Thoracic aorta (tissue), 2 donors: ENCODE measurements around the gene UBQLN4. TPM values are rescaled to one million over a fixed set of nuclear protein-coding genes. Genes with fewer than 3 reads are reported as not detected.

Experiments
- ATAC-seq: fragments of 150-250 bp; one replicate; pipeline ENCODE4 v1.8.0; 2017; ENCODE audit warnings: low read depth; ENCODE audit not compliant: insufficient number of reproducible peaks, low FRiP score
- DNase-seq: peaks from one replicate; pipeline ENCODE4 v3.0.0-alpha.2; 2020; ENCODE audit warnings: low spot score
- H3K27ac ChIP-seq, 2 donors: fragments of 200-600 bp; sonication (generic); 1 replicate in 1 of 2; 2 replicates in 1 of 2; pipeline ENCODE4 v1.5.1; 2016; ENCODE audit warnings: mild to moderate bottlenecking in 2 of 2, moderate library complexity in 2 of 2
- H3K27me3 ChIP-seq: fragments of 200-600 bp; sonication (generic); replicated peaks from 2 replicates; pipeline ENCODE4 v1.6.0; 2016; ENCODE audit warnings: mild to moderate bottlenecking; ENCODE audit not compliant: insufficient read depth
- H3K36me3 ChIP-seq: fragments of 200-600 bp; sonication (generic); one replicate; pipeline ENCODE4 v1.5.1; 2016
- H3K4me1 ChIP-seq, 2 donors: fragments of 200-600 bp; sonication (generic); 1 replicate in 1 of 2; 2 replicates in 1 of 2; pipeline versions ENCODE4 v1.5.1 to v1.6.0; 2016; ENCODE audit warnings: low read depth in 2 of 2, mild to moderate bottlenecking in 1 of 2; ENCODE audit not compliant: control insufficient read depth in 1 of 2
- H3K4me3 ChIP-seq: fragments of 200-600 bp; sonication (generic); 2 replicates; pipeline ENCODE4 v1.5.1; 2016; ENCODE audit warnings: mild to moderate bottlenecking
- H3K9me3 ChIP-seq: fragments of 200-600 bp; sonication (generic); 2 replicates; pipeline ENCODE4 v1.5.1; 2016
- CTCF ChIP-seq: fragments of 200-600 bp; sonication (generic); IDR thresholded peaks from one replicate; pipeline ENCODE4 v1.5.1; 2019; ENCODE audit warnings: antibody characterized with exemption
- total RNA-seq, 2 donors: library from RNA; depleted of rRNA; stranded (reverse); fragments of >200 nt; gene quantifications; one replicate each; pipeline versions ENCODE4 v1.1.0 to v1.2.3, GENCODE V29; 2016

Gene UBQLN4
- total RNA-seq, 2 donors from 2014 or later: 21.7 to 36.7 TPM

- Histone ChIP-seq H3K27ac (no peak overlapping the region), H3K27me3 (no peaks in the 10 kb centered on the region), H3K4me1 (peaks cover 4 to 22% of the 10 kb centered on the region in 2 donors), H3K36me3 (no peaks in the 10 kb centered on the region), H3K4me3 (peak overlapping the region; percentile 89), H3K9me3 (no peaks in the 10 kb centered on the region)
- DNase-seq (no peak), ATAC-seq (no peak)
- no peak for TF ChIP-seq CTCF
Observed at GRCh38 chr1:156083800-156084790, 30.5 kb upstream of the UBQLN4 start.

GRCh38 chr1:156082309-156083091 is 28.9 kb upstream of the UBQLN4 start, which contains the start of gene MEX3A:
Gene MEX3A (minus strand): TSS chr1:156082465. CDS start chr1:156081998, 467 bp downstream.
- Histone ChIP-seq H3K4me3 (peak within 1 kb of the TSS; percentile 89), H3K27me3 (no peaks in the 10 kb centered on the region), H3K9me3 (no peaks in the 10 kb centered on the region), H3K4me1 (peaks cover 4 to 22% of the 10 kb centered on the region in 2 donors), H3K27ac (no peak within 1 kb of the TSS), H3K36me3 (no peaks in the 10 kb centered on the region)
- no peak for DNase-seq
- no peak for ATAC-seq
- TF ChIP-seq CTCF: no peak

- H3K4me3 ChIP-seq: peak overlapping the region; percentile 89
- H3K9me3 ChIP-seq: no peaks in the 10 kb centered on the region
- ATAC-seq (no peak), DNase-seq (no peak)
- H3K36me3 ChIP-seq: no peaks in the 10 kb centered on the region
- H3K27ac ChIP-seq: no peak overlapping the region
- no peak for TF ChIP-seq CTCF
- no peaks in the 10 kb centered on the region for H3K27me3 ChIP-seq
- H3K4me1 ChIP-seq: peaks cover 4 to 22% of the 10 kb centered on the region in 2 donors
Observed at GRCh38 chr1:156081917-156082308, 28.3 kb upstream of the UBQLN4 start.

DNA sequence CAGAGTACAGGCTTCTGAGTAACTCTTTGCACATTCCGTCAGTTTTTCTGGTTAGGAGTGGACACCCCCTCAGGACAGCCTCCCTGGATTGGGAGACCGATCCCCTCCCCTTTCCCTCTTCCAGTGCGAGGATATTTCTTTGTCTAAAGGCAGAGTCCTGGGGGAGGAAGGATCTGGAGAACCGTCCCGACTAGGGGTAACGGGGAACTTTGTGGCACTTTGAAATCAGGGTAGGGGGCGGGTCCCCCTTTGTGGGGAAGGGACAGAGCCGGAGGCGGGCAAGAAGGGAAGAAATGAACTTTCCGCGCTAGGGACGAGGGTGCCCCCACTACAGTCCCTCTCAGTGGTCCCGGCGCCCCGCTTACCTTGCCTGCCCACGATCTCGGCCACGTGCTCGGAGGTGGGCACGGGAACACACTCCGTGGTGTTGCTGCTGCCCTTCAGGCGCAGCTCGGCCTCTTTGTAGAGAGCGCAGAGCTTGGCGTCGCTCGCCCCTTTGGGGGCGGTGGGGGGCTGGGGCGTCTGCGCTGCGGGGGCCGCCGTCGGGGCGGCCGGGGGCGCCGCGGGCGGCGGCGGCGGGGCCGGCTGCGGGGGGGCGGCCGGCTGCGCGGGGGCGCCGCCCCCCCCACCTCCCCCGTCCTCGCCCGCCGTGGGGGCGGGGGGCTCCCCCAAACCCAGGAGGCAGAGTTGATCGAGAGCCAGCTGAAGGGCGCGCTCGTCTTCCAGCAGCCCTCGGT is 27.8 kb upstream of the UBQLN4 start:
- DNase-seq: no peak
- H3K9me3 ChIP-seq: no peaks in the 10 kb centered on the region
- H3K4me1 ChIP-seq: peaks cover 4 to 22% of the 10 kb centered on the region in 2 donors

More for the DNA sequence above, 27.8 kb upstream of the UBQLN4 start:
- Histone ChIP-seq H3K27me3 (no peaks in the 10 kb centered on the region), H3K27ac (no peak overlapping the region), H3K36me3 (no peaks in the 10 kb centered on the region), H3K4me3 (peak overlapping the region; percentile 89)
- no peak for TF ChIP-seq CTCF
- no peak for ATAC-seq
